Nephron (organoid): ENCODE measurements around the gene TMEM167B.

Experiments used
- H3K27ac Mint-ChIP-seq, 3 experiments: 2 replicates each; pipeline ENCODE4 v1.8.0; 2020; ENCODE audit warnings: mixed read lengths in 3 of 3, mild to moderate bottlenecking in 2 of 3, moderate library complexity in 1 of 3
- H3K27me3 Mint-ChIP-seq: 2 replicates; pipeline ENCODE4 v1.8.0; 2021; ENCODE audit warnings: low read depth, mild to moderate bottlenecking, moderate library complexity, mixed read lengths
- H3K36me3 Mint-ChIP-seq: 2 replicates; pipeline ENCODE4 v1.8.0; 2020; ENCODE audit warnings: low read depth, mixed read lengths
- H3K4me1 Mint-ChIP-seq: 2 replicates; pipeline ENCODE4 v1.8.0; 2020; ENCODE audit warnings: mixed read lengths
- H3K4me3 Mint-ChIP-seq, 3 experiments: 2 replicates each; pipeline ENCODE4 v1.8.0; 2020; ENCODE audit warnings: mild to moderate bottlenecking in 3 of 3, mixed read lengths in 3 of 3, moderate library complexity in 2 of 3
- H3K9me3 Mint-ChIP-seq: 2 replicates; pipeline ENCODE4 v1.8.0; 2020; ENCODE audit warnings: mixed read lengths
- TF ChIP-seq, protein P1 (sequence below), 3 experiments: fragments of 200-600 bp; sonication (generic); IDR thresholded peaks; one replicate each; pipeline ENCODE4 v1.5.0; 2021; ENCODE audit warnings: antibody characterized with exemption in 3 of 3; ENCODE audit not compliant: unreplicated experiment in 3 of 3

The TMEM167B gene

GRCh38 chr1:109060707-109061106 lies 29.9 kb upstream of the TMEM167B start:
- Mint-ChIP-seq H3K36me3 (peaks cover 12% of the 10 kb centered on the region), H3K4me3 (no peak overlapping the region), H3K4me1 (no peaks in the 10 kb centered on the region), H3K9me3 (no peaks in the 10 kb centered on the region), H3K27ac (no peak overlapping the region), H3K27me3 (no peaks in the 10 kb centered on the region)
- TF ChIP-seq, protein P1, sequence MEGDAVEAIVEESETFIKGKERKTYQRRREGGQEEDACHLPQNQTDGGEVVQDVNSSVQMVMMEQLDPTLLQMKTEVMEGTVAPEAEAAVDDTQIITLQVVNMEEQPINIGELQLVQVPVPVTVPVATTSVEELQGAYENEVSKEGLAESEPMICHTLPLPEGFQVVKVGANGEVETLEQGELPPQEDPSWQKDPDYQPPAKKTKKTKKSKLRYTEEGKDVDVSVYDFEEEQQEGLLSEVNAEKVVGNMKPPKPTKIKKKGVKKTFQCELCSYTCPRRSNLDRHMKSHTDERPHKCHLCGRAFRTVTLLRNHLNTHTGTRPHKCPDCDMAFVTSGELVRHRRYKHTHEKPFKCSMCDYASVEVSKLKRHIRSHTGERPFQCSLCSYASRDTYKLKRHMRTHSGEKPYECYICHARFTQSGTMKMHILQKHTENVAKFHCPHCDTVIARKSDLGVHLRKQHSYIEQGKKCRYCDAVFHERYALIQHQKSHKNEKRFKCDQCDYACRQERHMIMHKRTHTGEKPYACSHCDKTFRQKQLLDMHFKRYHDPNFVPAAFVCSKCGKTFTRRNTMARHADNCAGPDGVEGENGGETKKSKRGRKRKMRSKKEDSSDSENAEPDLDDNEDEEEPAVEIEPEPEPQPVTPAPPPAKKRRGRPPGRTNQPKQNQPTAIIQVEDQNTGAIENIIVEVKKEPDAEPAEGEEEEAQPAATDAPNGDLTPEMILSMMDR (IDR thresholded peaks at IDR 0.05; ENCODE audit: unreplicated experiment in 3 of 3), result no peak

DNA sequence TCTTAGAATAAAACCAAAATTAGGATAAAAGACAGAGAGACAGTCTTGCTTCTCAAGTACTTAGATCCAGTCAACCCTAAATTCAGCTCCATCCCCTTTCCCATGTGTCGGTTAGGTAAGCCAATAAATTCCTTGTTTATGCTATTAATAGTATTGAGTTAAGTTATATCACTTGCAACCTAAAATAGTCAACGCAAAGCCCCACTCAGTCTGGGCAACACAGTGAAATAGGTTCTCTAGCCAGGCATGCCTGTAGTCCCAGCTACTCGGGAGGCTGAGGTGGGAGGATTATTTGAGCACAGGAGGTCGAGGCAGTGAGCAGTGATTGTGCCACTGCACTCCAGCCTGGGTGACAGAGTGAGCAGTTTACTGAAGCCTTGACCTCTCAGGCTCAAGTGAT lies 29.4 kb upstream of the TMEM167B start:
- TF ChIP-seq, protein P1 (IDR thresholded peaks at IDR 0.05; ENCODE audit: unreplicated experiment in 3 of 3), result no peak
- no peaks in the 10 kb centered on the region for H3K27me3 Mint-ChIP-seq
- H3K4me1 Mint-ChIP-seq, result no peaks in the 10 kb centered on the region
- no peak overlapping the region for H3K4me3 Mint-ChIP-seq
- no peak overlapping the region for H3K27ac Mint-ChIP-seq
- no peaks in the 10 kb centered on the region for H3K9me3 Mint-ChIP-seq
- H3K36me3 Mint-ChIP-seq, result peaks cover 12% of the 10 kb centered on the region

GRCh38 chr1:109065137-109065536 lies 25.4 kb upstream of the TMEM167B start:
- Mint-ChIP-seq H3K4me1 (no peaks in the 10 kb centered on the region), H3K27me3 (no peaks in the 10 kb centered on the region), H3K9me3 (no peaks in the 10 kb centered on the region), H3K27ac (no peak overlapping the region), H3K36me3 (peaks cover 25% of the 10 kb centered on the region), H3K4me3 (no peak overlapping the region)
- TF ChIP-seq, protein P1 (IDR thresholded peaks at IDR 0.05; ENCODE audit: unreplicated experiment in 3 of 3), result no peak

GRCh38 chr1:109067883-109068282 lies 22.7 kb upstream of the TMEM167B start:
- TF ChIP-seq, protein P1 (IDR thresholded peaks at IDR 0.05; ENCODE audit: unreplicated experiment in 3 of 3), result no peak
- no peak overlapping the region for H3K4me3 Mint-ChIP-seq
- H3K27me3 Mint-ChIP-seq, result no peaks in the 10 kb centered on the region
- H3K27ac Mint-ChIP-seq, result no peak overlapping the region
- no peaks in the 10 kb centered on the region for H3K4me1 Mint-ChIP-seq
- H3K9me3 Mint-ChIP-seq, result no peaks in the 10 kb centered on the region
- peaks cover 36% of the 10 kb centered on the region for H3K36me3 Mint-ChIP-seq

DNA sequence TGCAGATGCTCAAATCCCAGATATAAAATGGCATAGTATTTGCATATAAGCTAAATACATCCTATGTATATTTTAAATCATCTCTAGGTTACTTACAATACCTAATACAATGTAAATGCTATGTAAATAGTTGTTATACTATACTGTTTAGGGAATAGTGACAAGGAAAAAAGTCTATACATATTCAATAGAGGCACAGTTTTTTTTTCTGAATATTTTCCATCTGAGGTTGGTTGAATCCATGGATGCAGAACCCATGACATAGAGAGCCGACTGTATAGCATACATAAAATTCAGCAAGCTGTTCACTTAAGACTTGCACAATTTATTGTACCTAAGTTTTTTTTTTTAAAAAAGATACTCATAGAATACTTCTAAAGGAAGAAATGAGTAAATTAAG lies 21.3 kb upstream of the TMEM167B start:
- H3K4me1 Mint-ChIP-seq, result no peaks in the 10 kb centered on the region
- TF ChIP-seq, protein P1 (IDR thresholded peaks at IDR 0.05; ENCODE audit: unreplicated experiment in 3 of 3), result no peak
- H3K27ac Mint-ChIP-seq, result no peak overlapping the region
- peaks cover 44% of the 10 kb centered on the region for H3K36me3 Mint-ChIP-seq
- no peak overlapping the region for H3K4me3 Mint-ChIP-seq
- H3K27me3 Mint-ChIP-seq, result no peaks in the 10 kb centered on the region
- no peaks in the 10 kb centered on the region for H3K9me3 Mint-ChIP-seq
